Effector memory CD8-positive, alpha-beta T cell (primary cell): ENCODE data around the gene CEBPA.
"Not testable (repeated sequence)": the region's sequence is repeated elsewhere in the genome, so short reads cannot be mapped to it uniquely, and the experiment has no call there.

Experiments
- ATAC-seq: fragments of 150-1000 bp; cut with Tn5 transposase; replicated peaks from 2 replicates; pipeline ENCODE4 v1.10.0; 2021; ENCODE audit warnings: mild to moderate bottlenecking, moderate library complexity
- DNase-seq, 3 experiments: peaks; one replicate each; pipeline ENCODE4 v3.0.0; 2021
- H3K27ac Mint-ChIP-seq, 2 donors: one replicate each; pipeline ENCODE4 v1.8.0; 2022; ENCODE audit warnings: mild to moderate bottlenecking in 2 of 2, mixed read lengths in 2 of 2, moderate library complexity in 2 of 2
- H3K27me3 Mint-ChIP-seq, 2 donors: one replicate each; pipeline ENCODE4 v1.8.0; 2022; ENCODE audit warnings: mixed read lengths in 2 of 2
- H3K36me3 Mint-ChIP-seq: one replicate; pipeline ENCODE4 v1.8.0; 2022; ENCODE audit warnings: mild to moderate bottlenecking, moderate library complexity, mixed read lengths; ENCODE audit not compliant: insufficient read depth
- H3K4me1 Mint-ChIP-seq, 2 donors: one replicate each; pipeline ENCODE4 v1.8.0; 2022; ENCODE audit warnings: low read depth in 2 of 2, mixed read lengths in 2 of 2
- H3K4me3 Mint-ChIP-seq, 2 donors: one replicate each; pipeline ENCODE4 v1.8.0; 2022; ENCODE audit warnings: mild to moderate bottlenecking in 2 of 2, mixed read lengths in 2 of 2, moderate library complexity in 2 of 2
- H3K9me3 Mint-ChIP-seq, 2 donors: one replicate each; pipeline ENCODE4 v1.8.0; 2022; ENCODE audit warnings: mixed read lengths in 2 of 2

The CEBPA gene

DNA sequence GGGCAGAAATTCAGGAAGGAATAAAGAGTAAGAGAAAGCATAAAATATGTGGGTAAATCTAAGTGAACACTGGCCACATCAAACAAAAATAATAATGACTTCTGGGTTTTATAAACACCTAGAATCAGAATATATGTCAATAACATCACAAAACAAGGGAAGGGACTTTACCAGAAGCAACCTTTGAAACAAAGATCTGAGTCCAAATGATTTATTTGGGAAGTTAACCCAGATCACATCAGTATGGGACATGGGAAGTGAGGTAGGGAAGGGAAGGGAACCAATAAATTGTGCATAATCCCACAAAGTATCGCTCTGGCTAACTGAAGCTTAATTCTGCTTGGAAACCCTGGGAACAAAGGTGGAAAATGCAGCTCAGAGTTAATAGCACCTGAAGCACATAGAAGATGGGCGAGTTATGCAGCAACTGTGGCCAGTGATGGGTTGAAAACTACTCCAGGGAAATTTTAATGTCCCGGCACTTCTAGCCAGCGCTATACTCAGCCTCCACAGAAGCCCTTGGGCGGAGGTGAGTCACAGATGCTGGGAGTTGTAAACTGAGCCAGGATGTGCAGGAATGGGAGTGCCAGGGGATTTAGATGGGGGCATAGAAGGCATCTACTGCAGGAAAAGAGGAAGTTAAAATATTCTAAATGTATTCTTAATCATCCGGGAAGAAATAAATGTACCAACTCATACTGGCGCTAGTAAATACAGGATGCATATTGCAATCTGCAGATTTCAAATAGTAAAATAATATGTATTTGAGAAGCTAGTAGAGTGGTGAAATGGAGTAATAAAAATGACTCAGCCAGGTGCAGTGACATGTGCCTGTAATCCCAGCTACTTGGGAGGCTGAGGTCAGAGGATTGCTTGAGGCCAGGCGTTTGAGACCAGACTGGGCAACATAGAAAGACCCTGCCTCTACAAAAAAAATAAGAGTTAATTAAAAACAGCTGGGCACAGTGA is 37.0 kb upstream of the CEBPA start:
- no peaks in the 10 kb centered on the region for H3K9me3 Mint-ChIP-seq
- H3K27ac Mint-ChIP-seq, result no peak overlapping the region
- no peaks in the 10 kb centered on the region for H3K4me1 Mint-ChIP-seq
- no peak overlapping the region for H3K4me3 Mint-ChIP-seq
- DNase-seq (no peak), ATAC-seq (no peak)
- peaks cover 43 to 45% of the 10 kb centered on the region in 2 donors for H3K27me3 Mint-ChIP-seq
- peaks cover 4% of the 10 kb centered on the region for H3K36me3 Mint-ChIP-seq

DNA sequence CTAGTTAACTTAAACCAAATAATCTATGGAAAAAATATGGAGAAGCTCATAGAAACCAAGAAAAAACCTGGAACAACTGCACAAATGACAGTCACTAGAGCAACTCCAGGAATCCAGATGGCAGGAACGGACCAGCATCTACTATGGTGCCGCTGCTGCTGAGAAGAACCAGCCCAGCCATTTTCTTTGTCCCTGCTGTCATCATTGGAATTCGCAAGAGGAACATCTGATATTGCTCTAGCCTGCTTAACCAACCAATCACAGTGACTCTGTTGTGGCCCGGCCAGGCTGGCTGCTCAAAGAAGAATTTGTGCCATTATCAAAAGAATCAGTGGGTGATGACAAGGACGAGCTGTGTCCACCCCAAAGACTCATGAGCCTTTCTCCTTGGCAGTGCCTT is 33.1 kb upstream of the CEBPA start:
- no peaks in the 10 kb centered on the region for H3K4me1 Mint-ChIP-seq
- ATAC-seq (no peak), DNase-seq (no peak)
- no peak overlapping the region for H3K4me3 Mint-ChIP-seq
- no peak overlapping the region for H3K27ac Mint-ChIP-seq
- no peaks in the 10 kb centered on the region for H3K9me3 Mint-ChIP-seq
- peaks cover 4% of the 10 kb centered on the region for H3K36me3 Mint-ChIP-seq
- peaks cover 10 to 17% of the 10 kb centered on the region in 2 donors for H3K27me3 Mint-ChIP-seq

DNA sequence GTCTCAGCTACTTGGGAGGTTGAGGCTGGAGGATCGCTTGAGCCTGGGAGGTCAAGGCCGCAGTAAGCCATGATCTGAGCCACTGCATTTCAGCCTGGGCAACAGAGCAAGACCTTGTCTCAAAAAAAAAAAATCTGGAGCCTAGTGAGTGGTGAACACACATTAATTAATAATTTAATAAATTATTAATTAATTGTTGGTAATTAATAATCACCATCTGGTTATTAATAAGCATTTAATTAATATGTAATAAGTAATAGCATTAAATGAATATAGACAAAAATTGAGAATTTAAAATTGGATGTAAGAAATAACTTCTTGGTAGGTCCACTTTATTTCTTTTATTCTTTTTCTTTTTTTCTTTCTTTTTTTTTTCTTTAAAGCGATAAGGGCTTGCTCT is 31.9 kb upstream of the CEBPA start:
- Mint-ChIP-seq H3K4me1 (no peaks in the 10 kb centered on the region), H3K27ac (no peak overlapping the region), H3K36me3 (peaks cover 4% of the 10 kb centered on the region), H3K27me3 (peaks cover 19 to 20% of the 10 kb centered on the region in 2 donors), H3K9me3 (no peaks in the 10 kb centered on the region), H3K4me3 (no peak overlapping the region)
- no peak for ATAC-seq
- no peak for DNase-seq

DNA sequence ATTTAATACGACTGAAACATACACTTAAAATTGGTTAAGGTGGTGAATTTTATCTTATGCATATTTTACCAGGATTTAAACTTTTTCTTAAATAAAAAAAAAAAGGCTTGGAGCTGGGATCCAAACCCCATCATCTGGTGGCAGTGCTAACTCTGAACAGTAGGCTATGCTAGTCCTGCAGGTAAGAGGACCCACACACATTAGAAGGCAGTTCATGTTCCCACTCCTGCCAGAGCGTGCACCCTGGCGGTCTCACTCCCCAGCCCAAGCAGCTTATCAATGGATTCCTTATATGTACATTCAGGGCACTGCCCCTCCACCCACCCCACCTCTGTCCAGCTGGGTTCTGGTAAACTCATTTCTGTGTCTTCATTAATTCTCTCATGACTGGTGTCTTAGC is 31.3 kb upstream of the CEBPA start:
- ATAC-seq, result no peak
- Mint-ChIP-seq H3K27ac (no peak overlapping the region), H3K9me3 (no peaks in the 10 kb centered on the region), H3K4me3 (no peak overlapping the region), H3K36me3 (peaks cover 4% of the 10 kb centered on the region), H3K4me1 (no peaks in the 10 kb centered on the region), H3K27me3 (peaks cover 20 to 21% of the 10 kb centered on the region in 2 donors)
- no peak for DNase-seq

DNA sequence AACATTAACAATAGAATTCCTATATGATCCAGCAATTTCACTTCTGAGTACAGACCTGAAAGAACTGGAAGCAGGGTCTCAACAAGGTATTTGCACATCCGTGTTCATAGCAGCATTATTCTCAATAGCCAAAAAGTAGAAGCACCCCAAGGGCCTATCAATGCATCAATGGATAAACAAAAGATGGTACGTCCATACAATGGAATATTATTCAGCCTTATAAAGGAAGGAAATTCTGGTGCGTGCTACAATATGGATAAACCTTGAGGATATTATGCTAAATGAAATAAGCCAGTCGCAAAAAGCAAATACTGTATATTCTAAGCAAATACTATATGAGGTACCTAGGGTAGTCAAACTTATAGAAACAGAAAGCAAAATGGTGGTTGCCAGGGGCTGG is 30.8 kb upstream of the CEBPA start:
- ATAC-seq (no peak), DNase-seq (no peak)
- H3K36me3 Mint-ChIP-seq, result peaks cover 4% of the 10 kb centered on the region
- no peak overlapping the region for H3K27ac Mint-ChIP-seq
- peaks cover 23 to 26% of the 10 kb centered on the region in 2 donors for H3K27me3 Mint-ChIP-seq
- H3K9me3 Mint-ChIP-seq, result no peaks in the 10 kb centered on the region
- H3K4me3 Mint-ChIP-seq, result no peak overlapping the region
- H3K4me1 Mint-ChIP-seq, result no peaks in the 10 kb centered on the region

DNA sequence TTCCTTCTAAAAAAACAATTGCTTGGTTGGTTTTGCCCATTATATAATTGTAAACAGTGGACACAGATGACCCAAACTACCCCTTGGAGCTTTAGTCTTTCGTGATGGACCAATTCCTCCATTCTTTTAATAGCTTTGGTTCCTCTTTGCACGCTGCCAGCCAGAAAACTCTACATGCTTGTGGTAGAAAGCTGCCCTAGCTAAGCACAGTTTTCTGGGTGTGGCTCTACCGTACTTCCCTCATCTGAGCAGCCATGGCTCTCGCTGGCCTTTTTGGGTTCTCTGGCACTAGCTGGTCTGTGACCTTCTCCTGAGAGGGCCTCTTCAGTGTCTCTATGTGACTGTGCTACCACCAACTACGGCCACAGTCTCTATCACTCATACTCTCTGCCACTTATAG is 29.9 kb upstream of the CEBPA start:
- H3K4me3 Mint-ChIP-seq, result no peak overlapping the region
- no peak overlapping the region for H3K27ac Mint-ChIP-seq
- peaks cover 23 to 27% of the 10 kb centered on the region in 2 donors for H3K27me3 Mint-ChIP-seq
- H3K9me3 Mint-ChIP-seq, result no peaks in the 10 kb centered on the region
- ATAC-seq, result no peak
- peaks cover 4% of the 10 kb centered on the region for H3K36me3 Mint-ChIP-seq
- H3K4me1 Mint-ChIP-seq, result no peaks in the 10 kb centered on the region
- no peak for DNase-seq

DNA sequence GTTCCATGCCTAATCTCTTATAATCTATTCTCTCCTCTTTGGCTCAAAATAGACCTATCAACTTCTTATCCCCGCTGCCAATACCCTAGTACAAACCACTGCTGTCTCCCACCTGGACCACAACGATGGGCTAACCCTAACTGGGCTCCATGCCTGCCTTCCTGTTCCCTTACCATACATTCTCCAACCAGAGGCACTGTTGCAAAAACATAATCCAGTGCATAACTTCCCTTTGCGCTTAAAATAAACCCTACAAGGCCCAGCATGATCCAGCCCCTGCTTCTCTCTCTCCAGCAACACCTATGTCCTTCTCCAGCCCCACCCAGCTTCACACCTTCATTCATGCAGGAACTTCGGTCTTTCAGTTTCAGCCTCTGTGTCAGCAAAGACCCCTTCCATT is 27.4 kb upstream of the CEBPA start:
- DNase-seq, result no peak
- H3K9me3 Mint-ChIP-seq, result no peaks in the 10 kb centered on the region
- H3K4me3 Mint-ChIP-seq, result no peak overlapping the region
- H3K36me3 Mint-ChIP-seq, result no peaks in the 10 kb centered on the region
- no peak for ATAC-seq
- H3K27me3 Mint-ChIP-seq, result peaks cover 23 to 27% of the 10 kb centered on the region in 2 donors
- no peaks in the 10 kb centered on the region for H3K4me1 Mint-ChIP-seq
- H3K27ac Mint-ChIP-seq, result no peak overlapping the region

DNA sequence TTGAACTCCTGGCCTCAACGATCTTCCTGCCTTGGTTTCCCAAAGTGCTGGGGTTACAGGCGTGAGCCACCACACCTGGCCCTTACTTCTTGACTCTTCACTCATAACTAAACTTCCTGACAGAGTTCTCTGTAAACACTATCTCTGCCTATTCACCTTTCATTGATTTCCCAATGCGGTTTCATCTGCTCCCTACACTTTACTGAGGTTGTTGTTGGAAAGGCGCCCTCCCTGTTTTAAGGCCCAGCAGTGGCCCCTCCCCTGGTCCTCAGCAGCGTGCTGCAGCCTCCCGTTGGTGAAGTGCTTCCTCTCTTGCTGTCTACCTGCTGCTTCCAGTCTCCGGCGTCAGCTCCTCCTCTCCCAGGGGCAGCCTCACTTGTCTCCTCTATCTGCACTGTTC is 26.7 kb upstream of the CEBPA start:
- no peak for ATAC-seq
- H3K27ac Mint-ChIP-seq, result no peak overlapping the region
- no peaks in the 10 kb centered on the region for H3K36me3 Mint-ChIP-seq
- no peak overlapping the region for H3K4me3 Mint-ChIP-seq
- H3K9me3 Mint-ChIP-seq, result no peaks in the 10 kb centered on the region
- DNase-seq, result no peak
- H3K27me3 Mint-ChIP-seq, result peaks cover 23 to 27% of the 10 kb centered on the region in 2 donors
- H3K4me1 Mint-ChIP-seq, result no peaks in the 10 kb centered on the region

DNA sequence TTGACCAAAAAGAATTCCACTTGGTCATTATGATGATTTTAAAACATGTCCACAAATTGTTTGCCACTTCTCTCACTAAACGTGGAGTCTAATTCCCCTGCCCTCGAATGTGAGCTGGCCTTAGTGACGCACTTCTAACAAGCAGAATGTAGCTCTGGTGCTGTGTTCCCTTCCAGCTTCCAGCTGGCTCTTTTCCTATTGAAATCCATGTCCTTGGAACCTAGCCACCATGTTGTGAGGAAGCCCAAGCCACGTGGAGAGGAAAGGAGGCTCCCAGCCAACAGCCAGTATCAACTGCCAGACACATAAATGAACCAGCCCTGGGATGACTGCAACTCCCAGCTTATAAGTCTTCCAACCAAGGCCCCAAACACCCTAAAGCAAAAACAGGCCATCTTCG is 23.6 kb upstream of the CEBPA start:
- Mint-ChIP-seq H3K27ac (no peak overlapping the region), H3K27me3 (peaks cover 23 to 27% of the 10 kb centered on the region in 2 donors), H3K4me1 (no peaks in the 10 kb centered on the region), H3K4me3 (no peak overlapping the region), H3K36me3 (no peaks in the 10 kb centered on the region), H3K9me3 (no peaks in the 10 kb centered on the region)
- ATAC-seq (no peak), DNase-seq (no peak)

DNA sequence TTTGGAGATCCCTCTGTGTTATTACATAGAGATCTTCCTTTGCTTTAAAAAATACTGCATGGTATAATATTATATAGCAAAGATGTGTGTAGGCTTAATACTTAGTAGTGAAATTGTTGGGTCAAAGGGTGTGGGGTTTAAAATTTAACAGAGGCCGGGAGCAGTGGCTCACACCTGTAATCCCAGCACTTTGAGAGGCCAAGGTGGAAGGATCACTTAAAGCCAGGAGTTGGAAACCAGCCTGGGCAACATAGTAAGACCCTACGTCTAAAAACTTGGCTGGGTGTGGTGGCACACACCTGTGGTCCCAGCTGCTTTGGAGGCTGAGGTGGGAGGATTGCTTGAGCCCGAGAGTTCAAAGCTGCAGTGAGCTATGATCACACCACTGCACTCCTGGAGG is 22.3 kb upstream of the CEBPA start:
- peaks cover 16 to 20% of the 10 kb centered on the region in 2 donors for H3K27me3 Mint-ChIP-seq
- H3K36me3 Mint-ChIP-seq, result no peaks in the 10 kb centered on the region
- H3K4me3 Mint-ChIP-seq, result no peak overlapping the region
- H3K4me1 Mint-ChIP-seq, result no peaks in the 10 kb centered on the region
- no peaks in the 10 kb centered on the region for H3K9me3 Mint-ChIP-seq
- H3K27ac Mint-ChIP-seq, result no peak overlapping the region
- DNase-seq (no peak), ATAC-seq (no peak)

DNA sequence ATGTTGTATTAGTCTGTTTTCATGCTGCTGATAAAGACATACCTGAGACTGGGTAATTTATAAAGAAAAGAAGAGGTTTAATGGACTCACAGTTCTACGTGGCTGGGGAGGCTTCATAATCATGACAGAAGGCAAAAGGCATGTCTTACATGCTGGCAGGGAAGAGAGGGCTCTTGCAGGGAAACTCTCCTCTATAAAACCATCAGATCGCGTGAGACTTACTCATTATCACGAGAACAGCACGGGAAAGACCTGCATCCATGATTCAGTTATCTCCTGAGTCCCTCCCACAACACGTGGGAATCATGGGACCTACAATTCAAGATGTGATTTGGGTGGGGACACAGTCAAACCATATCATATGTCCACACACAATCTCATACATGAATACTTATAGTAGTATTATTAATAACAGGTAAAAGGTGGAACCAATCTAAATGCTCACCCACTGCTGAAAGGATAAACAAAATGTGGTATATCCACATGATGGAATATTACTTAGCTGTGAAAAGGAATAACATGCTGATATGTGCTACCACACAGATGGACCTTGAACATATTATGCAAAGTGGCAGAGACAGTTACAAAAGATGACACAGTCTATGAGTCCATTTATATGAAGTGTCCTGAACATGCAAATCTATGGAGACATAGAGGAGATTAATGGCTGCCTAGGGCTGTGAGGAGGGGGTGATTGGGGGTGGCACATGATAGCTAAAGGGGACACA is 20.9 kb upstream of the CEBPA start:
- Mint-ChIP-seq H3K4me1 (no peaks in the 10 kb centered on the region), H3K27ac (no peak overlapping the region), H3K4me3 (no peak overlapping the region), H3K27me3 (peaks cover 2 to 6% of the 10 kb centered on the region in 2 donors), H3K36me3 (no peaks in the 10 kb centered on the region), H3K9me3 (no peaks in the 10 kb centered on the region)
- no peak for ATAC-seq
- no peak for DNase-seq

DNA sequence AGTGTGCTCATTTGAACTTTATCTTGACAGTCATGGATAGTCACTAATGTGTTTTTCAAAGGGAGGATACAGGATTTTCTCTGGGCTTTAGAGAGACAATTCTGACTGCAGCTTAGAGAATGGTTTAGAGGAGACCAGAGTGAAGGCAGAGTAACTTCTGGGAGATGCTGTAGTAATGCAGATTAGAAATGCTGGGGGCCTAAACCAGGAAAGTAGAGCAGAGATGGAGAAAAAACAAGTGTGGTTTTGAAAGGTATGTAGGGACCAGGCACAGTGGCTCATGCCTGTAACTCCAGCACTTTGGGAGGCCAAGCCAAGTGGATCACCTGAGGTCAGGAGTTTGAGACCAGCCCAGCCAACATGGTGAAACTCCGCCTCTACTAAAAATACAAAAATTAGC is 18.3 kb upstream of the CEBPA start:
- Mint-ChIP-seq H3K4me1 (no peaks in the 10 kb centered on the region), H3K27ac (no peak overlapping the region), H3K27me3 (peaks cover 13 to 15% of the 10 kb centered on the region in 2 donors), H3K9me3 (no peaks in the 10 kb centered on the region), H3K36me3 (no peaks in the 10 kb centered on the region), H3K4me3 (no peak overlapping the region)
- no peak for DNase-seq
- ATAC-seq, result no peak

DNA sequence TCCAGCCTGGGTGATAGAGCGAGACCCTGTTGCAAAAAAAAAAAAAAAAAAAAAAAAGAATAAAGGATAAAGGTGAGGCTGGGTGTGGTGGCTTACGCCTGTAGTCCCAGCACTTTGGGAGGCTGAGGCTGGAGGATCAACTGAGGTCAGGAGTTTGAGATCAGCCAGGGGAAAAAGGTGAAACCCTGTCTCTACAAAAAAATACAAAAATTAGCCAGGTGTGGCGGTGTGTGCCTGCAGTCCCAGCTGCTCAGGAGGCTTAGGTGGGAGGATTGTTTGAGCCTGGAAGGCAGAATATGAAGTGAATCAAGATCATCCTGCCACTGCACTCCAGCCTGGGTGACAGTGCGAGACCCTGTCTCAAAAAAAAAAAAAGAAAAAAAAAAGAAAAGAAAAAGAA is 15.7 kb upstream of the CEBPA start:
- not testable (repeated sequence) for H3K27ac Mint-ChIP-seq, H3K4me1 Mint-ChIP-seq, H3K36me3 Mint-ChIP-seq, DNase-seq, H3K4me3 Mint-ChIP-seq, ATAC-seq, H3K9me3 Mint-ChIP-seq
- H3K27me3 Mint-ChIP-seq, result peaks cover 13 to 18% of the 10 kb centered on the region in 2 donors

DNA sequence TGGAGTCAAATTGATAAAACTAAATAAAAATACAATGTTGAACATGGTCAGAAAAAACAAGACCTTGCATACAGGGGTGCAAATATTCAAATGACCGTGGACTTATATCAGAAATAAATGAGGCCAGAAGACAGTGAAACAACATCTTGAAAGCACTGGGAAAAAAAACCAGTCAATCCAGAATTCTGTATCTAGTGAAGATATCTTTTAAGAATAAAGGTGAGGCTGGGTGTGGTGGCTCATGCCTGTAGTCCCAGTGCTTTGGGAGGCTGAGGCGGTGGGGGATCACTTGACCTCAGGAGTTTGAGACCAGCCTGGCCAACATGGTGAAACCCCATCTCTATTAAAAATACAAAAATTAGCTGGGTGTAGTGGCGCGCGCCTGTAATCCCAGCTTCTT is 15.2 kb upstream of the CEBPA start:
- ATAC-seq (no peak), DNase-seq (no peak)
- H3K4me3 Mint-ChIP-seq, result no peak overlapping the region
- no peaks in the 10 kb centered on the region for H3K9me3 Mint-ChIP-seq
- H3K27me3 Mint-ChIP-seq, result peaks cover 16 to 18% of the 10 kb centered on the region in 2 donors
- H3K36me3 Mint-ChIP-seq, result no peaks in the 10 kb centered on the region
- H3K4me1 Mint-ChIP-seq, result no peaks in the 10 kb centered on the region
- H3K27ac Mint-ChIP-seq, result no peak overlapping the region
